HG03025 (cell line): ENCODE data around the gene H6PD.
"Not testable (repeated sequence)": the region's sequence is repeated elsewhere in the genome, so short reads cannot be mapped to it uniquely, and the experiment has no call there.

ENCODE experiments used
- ATAC-seq: cut with Tn5 transposase; IDR thresholded peaks from one replicate; pipeline ENCODE4 v1.9.1; 2021; ENCODE audit warnings: mild to moderate bottlenecking, moderate library complexity; ENCODE audit not compliant: unreplicated experiment, low FRiP score

The H6PD gene

GRCh38 chr1:9293533-9294404 is 59.2 kb downstream of the H6PD start:
- ATAC-seq: no peak

GRCh38 chr1:9294405-9294773 is 59.8 kb downstream of the H6PD start:
- ATAC-seq: no peak

GRCh38 chr1:9294910-9295636 is 60.5 kb downstream of the H6PD start:
- no peak for ATAC-seq

- ATAC-seq: no peak
These were observed 61.3 kb downstream of the H6PD start for GRCh38 chr1:9295884-9296283.

- no peak for ATAC-seq
These were observed 62.3 kb downstream of the H6PD start for GRCh38 chr1:9296850-9297249.

GRCh38 chr1:9297831-9298230 is 63.3 kb downstream of the H6PD start:
- ATAC-seq: no peak

GRCh38 chr1:9298282-9298681 is 63.7 kb downstream of the H6PD start:
- no peak for ATAC-seq

- ATAC-seq: not testable (repeated sequence)
These were observed 65.3 kb downstream of the H6PD start for GRCh38 chr1:9299571-9300541.

GRCh38 chr1:9300573-9300972 is 66.0 kb downstream of the H6PD start:
- no peak for ATAC-seq

- no peak for ATAC-seq
These were observed 68.4 kb downstream of the H6PD start for GRCh38 chr1:9302745-9303524.

- ATAC-seq: no peak
These were observed 69.3 kb downstream of the H6PD start for GRCh38 chr1:9303916-9304315.

- no peak for ATAC-seq
These were observed 70.6 kb downstream of the H6PD start for GRCh38 chr1:9305216-9305615.

- no peak for ATAC-seq
These were observed 71.4 kb downstream of the H6PD start for GRCh38 chr1:9306006-9306405.

GRCh38 chr1:9307303-9307702 is 72.7 kb downstream of the H6PD start:
- no peak for ATAC-seq

- no peak for ATAC-seq
These were observed 73.7 kb downstream of the H6PD start for GRCh38 chr1:9308236-9308785.

- ATAC-seq: no peak
These were observed 74.5 kb downstream of the H6PD start for GRCh38 chr1:9309080-9309479.

- ATAC-seq: no peak
These were observed 75.4 kb downstream of the H6PD start for GRCh38 chr1:9309991-9310390.

- no peak for ATAC-seq
These were observed 76.5 kb downstream of the H6PD start for GRCh38 chr1:9311029-9311428.

GRCh38 chr1:9311479-9311878 is 76.9 kb downstream of the H6PD start:
- ATAC-seq: no peak
